Natural killer cell (primary cell): Measurements from ENCODE around the gene SHISA6. TPM values are rescaled to one million over a fixed set of nuclear protein-coding genes. Genes with fewer than 3 reads are reported as not detected.

ENCODE experiments used
- ATAC-seq, 3 donors: fragments of 150-1000 bp in 2 of 3; fragments of 200-7000 bp in 1 of 3; cut with Tn5 transposase; 1 replicate in 1 of 3; 2 replicates in 2 of 3; pipeline ENCODE4 v1.10.0; 2021; ENCODE audit warnings: mild to moderate bottlenecking in 2 of 3, moderate library complexity in 2 of 3
- DNase-seq, 2 donors: peaks; one replicate each; pipeline versions ENCODE4 v3.0.0 to v3.0.0-alpha.2; 2013 to 2021; ENCODE audit warnings: mixed read lengths in 1 of 2
- H3K27ac ChIP-seq: one replicate; pipeline ENCODE4 v1.5.1; 2013; ENCODE audit warnings: mild to moderate bottlenecking, low read length
- H3K27me3 ChIP-seq: one replicate; pipeline ENCODE4 v1.6.1; 2013; ENCODE audit warnings: low read length; ENCODE audit not compliant: control insufficient read depth, insufficient read depth
- H3K36me3 ChIP-seq: one replicate; pipeline ENCODE4 v1.6.1; 2013; ENCODE audit warnings: low read length; ENCODE audit not compliant: control insufficient read depth, insufficient read depth
- H3K4me1 ChIP-seq: one replicate; pipeline ENCODE4 v1.6.1; 2013; ENCODE audit warnings: low read length; ENCODE audit not compliant: control insufficient read depth, insufficient read depth
- H3K4me3 ChIP-seq: one replicate; pipeline ENCODE4 v1.5.1; 2013; ENCODE audit warnings: low read length
- H3K9me3 ChIP-seq: one replicate; pipeline ENCODE4 v1.6.1; 2013; ENCODE audit warnings: low read length; ENCODE audit not compliant: control insufficient read depth, insufficient read depth
- H3K27ac Mint-ChIP-seq, 2 donors: one replicate each; pipeline ENCODE4 v1.8.0; 2022; ENCODE audit warnings: mild to moderate bottlenecking in 2 of 2, mixed read lengths in 2 of 2, moderate library complexity in 1 of 2
- H3K27me3 Mint-ChIP-seq, 2 donors: one replicate each; pipeline ENCODE4 v1.8.0; 2022; ENCODE audit warnings: low read depth in 2 of 2, mixed read lengths in 2 of 2
- H3K36me3 Mint-ChIP-seq: one replicate; pipeline ENCODE4 v1.8.0; 2022; ENCODE audit warnings: mixed read lengths
- H3K4me1 Mint-ChIP-seq, 2 donors: one replicate each; pipeline ENCODE4 v1.8.0; 2022; ENCODE audit warnings: mixed read lengths in 2 of 2
- H3K4me3 Mint-ChIP-seq: one replicate; pipeline ENCODE4 v1.8.0; 2022; ENCODE audit warnings: mild to moderate bottlenecking, moderate library complexity, mixed read lengths
- H3K9me3 Mint-ChIP-seq, 2 donors: one replicate each; pipeline ENCODE4 v1.8.0; 2022; ENCODE audit warnings: mixed read lengths in 2 of 2
- WGBS: methylation state at CpG from one replicate; pipeline ENCODE4 v1.1.7; 2013; ENCODE audit warnings: missing lambda C conversion rate; ENCODE audit not compliant: insufficient coverage; 5-methylcytosine and 5-hydroxymethylcytosine counted together
- intact Hi-C: fragments of 100-400 bp; cut with micrococcal nuclease; formaldehyde crosslinking; loops from one replicate; pipeline ENCODE4 v1.14.2; 2022
- total RNA-seq, 4 donors: library from RNA; stranded (reverse); fragments of 120-200 nt in 1 of 4; gene quantifications; one replicate each; pipeline versions ENCODE4 v1.2.3 to v1.2.4, GENCODE V29; 2013 to 2022
- TF ChIP-seq, protein P1 (sequence below): fragments of 200-600 bp; IDR thresholded peaks from one replicate; pipeline ENCODE4 v1.8.0; 2022; ENCODE audit warnings: antibody characterized with exemption

Gene SHISA6
- total RNA-seq, 3 donors from 2014 or later (not counting 1 experiment from before 2014, with no cell fraction given) = not detected

DNA sequence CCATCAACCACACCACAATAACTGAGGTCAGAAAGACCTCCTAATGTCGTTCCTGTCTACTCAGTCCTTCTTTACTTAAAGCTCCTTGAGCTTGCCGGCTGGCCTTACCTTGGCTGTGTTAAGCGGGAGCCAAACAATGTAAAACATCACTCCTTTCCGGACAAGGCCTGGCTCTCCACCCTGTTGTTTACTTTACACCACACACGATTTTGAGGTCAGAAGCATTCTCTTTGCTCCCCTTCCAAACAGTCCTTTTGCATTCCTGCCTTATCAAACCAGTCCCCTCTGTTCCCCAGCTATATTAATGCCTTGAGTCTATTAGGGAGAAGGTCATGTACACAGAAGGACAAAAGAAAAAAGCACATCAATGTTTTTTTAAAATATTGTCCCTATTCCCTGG is 19.3 kb upstream of the SHISA6 start:
- H3K36me3 Mint-ChIP-seq = no peaks in the 10 kb centered on the region
- Histone ChIP-seq H3K9me3 (no peaks in the 10 kb centered on the region), H3K4me3 (no peak overlapping the region), H3K4me1 (no peaks in the 10 kb centered on the region), H3K27ac (no peak overlapping the region), H3K36me3 (no peaks in the 10 kb centered on the region), H3K27me3 (no peaks in the 10 kb centered on the region)
- intact Hi-C loops = no loop called here
- H3K9me3 Mint-ChIP-seq = peaks cover 2% of the 10 kb centered on the region in 2 donors
- TF ChIP-seq, protein P1, sequence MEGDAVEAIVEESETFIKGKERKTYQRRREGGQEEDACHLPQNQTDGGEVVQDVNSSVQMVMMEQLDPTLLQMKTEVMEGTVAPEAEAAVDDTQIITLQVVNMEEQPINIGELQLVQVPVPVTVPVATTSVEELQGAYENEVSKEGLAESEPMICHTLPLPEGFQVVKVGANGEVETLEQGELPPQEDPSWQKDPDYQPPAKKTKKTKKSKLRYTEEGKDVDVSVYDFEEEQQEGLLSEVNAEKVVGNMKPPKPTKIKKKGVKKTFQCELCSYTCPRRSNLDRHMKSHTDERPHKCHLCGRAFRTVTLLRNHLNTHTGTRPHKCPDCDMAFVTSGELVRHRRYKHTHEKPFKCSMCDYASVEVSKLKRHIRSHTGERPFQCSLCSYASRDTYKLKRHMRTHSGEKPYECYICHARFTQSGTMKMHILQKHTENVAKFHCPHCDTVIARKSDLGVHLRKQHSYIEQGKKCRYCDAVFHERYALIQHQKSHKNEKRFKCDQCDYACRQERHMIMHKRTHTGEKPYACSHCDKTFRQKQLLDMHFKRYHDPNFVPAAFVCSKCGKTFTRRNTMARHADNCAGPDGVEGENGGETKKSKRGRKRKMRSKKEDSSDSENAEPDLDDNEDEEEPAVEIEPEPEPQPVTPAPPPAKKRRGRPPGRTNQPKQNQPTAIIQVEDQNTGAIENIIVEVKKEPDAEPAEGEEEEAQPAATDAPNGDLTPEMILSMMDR = no peak
- no peaks in the 10 kb centered on the region for H3K4me1 Mint-ChIP-seq
- WGBS = 26% methylated on average over 5 of the region's 5 CpGs
- no peak overlapping the region for H3K4me3 Mint-ChIP-seq
- DNase-seq = no peak
- H3K27me3 Mint-ChIP-seq = peaks cover 0 to 2% of the 10 kb centered on the region in 2 donors
- ATAC-seq = no peak
- no peak overlapping the region for H3K27ac Mint-ChIP-seq

DNA sequence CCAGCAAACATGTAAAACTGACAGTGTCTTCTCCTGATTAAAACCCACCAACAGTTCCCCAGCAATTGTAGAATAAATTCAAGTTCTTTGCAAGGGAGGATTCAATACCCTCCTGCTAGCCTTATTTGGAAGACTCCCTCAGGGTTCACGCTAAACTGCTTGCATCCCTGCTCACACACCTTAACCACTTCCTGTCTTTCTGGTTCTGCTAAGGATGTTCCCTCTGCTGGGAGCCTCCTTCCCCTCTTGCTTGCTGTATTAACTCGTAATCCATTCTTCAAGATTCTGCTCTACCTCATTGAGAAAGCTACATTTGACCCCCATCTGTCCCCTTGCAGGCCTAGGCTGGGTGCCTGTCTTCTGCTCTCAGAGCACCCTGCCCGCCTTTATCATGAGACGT is 2.3 kb upstream of the SHISA6 start:
- WGBS = 15% methylated on average over 4 of the region's 4 CpGs
- Histone ChIP-seq H3K4me3 (no peak overlapping the region), H3K27ac (no peak overlapping the region), H3K36me3 (no peaks in the 10 kb centered on the region), H3K4me1 (no peaks in the 10 kb centered on the region), H3K27me3 (peaks cover 5% of the 10 kb centered on the region), H3K9me3 (no peaks in the 10 kb centered on the region)
- no peak for ATAC-seq
- Mint-ChIP-seq H3K4me3 (no peak overlapping the region), H3K36me3 (no peaks in the 10 kb centered on the region), H3K27ac (no peak overlapping the region), H3K27me3 (peaks cover 40 to 42% of the 10 kb centered on the region in 2 donors), H3K4me1 (peaks cover 0 to 5% of the 10 kb centered on the region in 2 donors), H3K9me3 (peaks cover 3 to 7% of the 10 kb centered on the region in 2 donors)
- TF ChIP-seq, protein P1 = no peak
- intact Hi-C loops = no loop called here
- DNase-seq = no peak

DNA sequence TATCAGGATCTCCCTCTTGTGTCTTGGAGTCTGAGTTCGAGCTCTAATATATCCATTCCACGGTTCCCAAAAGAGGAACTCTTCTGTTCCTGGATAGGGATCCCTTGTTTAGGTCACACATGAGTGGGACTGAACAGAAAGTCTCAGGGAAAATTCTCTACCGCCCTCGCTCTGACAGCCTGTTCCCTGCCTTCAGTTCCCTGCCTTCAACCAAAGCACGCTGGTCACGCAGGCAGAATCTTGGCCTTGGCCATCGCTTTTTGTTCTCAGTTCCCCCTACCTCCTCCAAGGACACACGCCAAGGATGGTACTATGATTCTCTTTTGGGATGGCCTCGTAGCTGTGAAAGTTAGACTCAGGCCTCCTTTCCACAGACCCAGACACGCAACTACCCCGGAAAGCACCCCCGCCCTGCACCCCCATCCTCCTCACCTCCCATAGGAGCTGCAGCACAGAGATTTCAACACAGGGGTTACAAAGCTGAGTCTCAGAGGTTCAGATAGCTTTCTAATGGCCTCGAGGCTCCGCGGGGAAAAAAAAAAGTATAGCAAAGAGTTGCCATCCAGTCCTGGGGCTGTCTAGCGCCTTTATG is 1.5 kb upstream of the SHISA6 start:
- Histone ChIP-seq H3K27ac (no peak overlapping the region), H3K4me1 (no peaks in the 10 kb centered on the region), H3K4me3 (no peak overlapping the region), H3K36me3 (no peaks in the 10 kb centered on the region), H3K27me3 (peaks cover 5% of the 10 kb centered on the region), H3K9me3 (no peaks in the 10 kb centered on the region)
- ATAC-seq = no peak
- peaks cover 3 to 7% of the 10 kb centered on the region in 2 donors for H3K9me3 Mint-ChIP-seq
- intact Hi-C loops = no loop called here
- peaks cover 0 to 5% of the 10 kb centered on the region in 2 donors for H3K4me1 Mint-ChIP-seq
- no peak overlapping the region for H3K4me3 Mint-ChIP-seq
- TF ChIP-seq, protein P1 = no peak
- H3K27me3 Mint-ChIP-seq = peaks cover 44 to 49% of the 10 kb centered on the region in 2 donors
- no peaks in the 10 kb centered on the region for H3K36me3 Mint-ChIP-seq
- no peak for DNase-seq
- H3K27ac Mint-ChIP-seq = no peak overlapping the region
- WGBS = 22% methylated on average over 16 of the region's 16 CpGs
